ENCODE measurements around the gene KLHL14. TPM values are rescaled to one million over a fixed set of nuclear protein-coding genes. Genes with fewer than 3 reads are reported as not detected.

Gene KLHL14
- total RNA-seq, 4 donors from 2014 or later, result 0.28 to 14.0 (median 1.1) TPM

DNA sequence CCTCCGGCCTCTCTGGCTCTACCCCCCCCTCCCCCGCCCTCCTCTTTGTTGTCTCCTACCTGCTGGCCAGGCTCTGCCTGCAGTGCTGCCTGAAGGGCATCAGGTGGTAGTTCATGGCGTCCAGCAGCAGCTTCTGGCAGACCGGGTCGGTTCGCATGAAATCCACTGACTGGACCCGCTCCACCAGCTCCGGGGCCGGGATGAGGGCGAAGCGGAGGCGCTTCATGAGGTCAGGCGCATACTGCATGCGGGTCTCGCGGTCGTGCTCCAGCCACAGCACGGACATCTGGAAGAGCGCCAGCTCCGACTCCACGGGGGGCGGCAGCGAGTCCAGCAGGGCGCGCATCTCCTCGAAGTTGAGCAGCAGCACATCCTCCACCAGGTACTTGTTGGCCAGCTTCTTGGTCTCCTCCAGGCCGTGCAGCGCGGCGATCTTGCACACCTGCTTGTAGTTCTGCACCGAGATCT lies 3.2 kb downstream of the KLHL14 start:
- H3K4me1 ChIP-seq, result peaks cover 0 to 27% (median 1%) of the 10 kb centered on the region in 4 donors
- no peaks in the 10 kb centered on the region for H3K36me3 ChIP-seq
- H3K27ac ChIP-seq, result peak overlapping the region in 1 of 4 donors; percentile 87
- H3K27me3 ChIP-seq, result peaks cover 0 to 25% of the 10 kb centered on the region in 2 donors
- peak; percentile 46 to 60 (median 49) for DNase-seq
- TF ChIP-seq, protein P1, sequence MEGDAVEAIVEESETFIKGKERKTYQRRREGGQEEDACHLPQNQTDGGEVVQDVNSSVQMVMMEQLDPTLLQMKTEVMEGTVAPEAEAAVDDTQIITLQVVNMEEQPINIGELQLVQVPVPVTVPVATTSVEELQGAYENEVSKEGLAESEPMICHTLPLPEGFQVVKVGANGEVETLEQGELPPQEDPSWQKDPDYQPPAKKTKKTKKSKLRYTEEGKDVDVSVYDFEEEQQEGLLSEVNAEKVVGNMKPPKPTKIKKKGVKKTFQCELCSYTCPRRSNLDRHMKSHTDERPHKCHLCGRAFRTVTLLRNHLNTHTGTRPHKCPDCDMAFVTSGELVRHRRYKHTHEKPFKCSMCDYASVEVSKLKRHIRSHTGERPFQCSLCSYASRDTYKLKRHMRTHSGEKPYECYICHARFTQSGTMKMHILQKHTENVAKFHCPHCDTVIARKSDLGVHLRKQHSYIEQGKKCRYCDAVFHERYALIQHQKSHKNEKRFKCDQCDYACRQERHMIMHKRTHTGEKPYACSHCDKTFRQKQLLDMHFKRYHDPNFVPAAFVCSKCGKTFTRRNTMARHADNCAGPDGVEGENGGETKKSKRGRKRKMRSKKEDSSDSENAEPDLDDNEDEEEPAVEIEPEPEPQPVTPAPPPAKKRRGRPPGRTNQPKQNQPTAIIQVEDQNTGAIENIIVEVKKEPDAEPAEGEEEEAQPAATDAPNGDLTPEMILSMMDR (IDR thresholded peaks at IDR 0.05), result no peak
- no peak for TF ChIP-seq POLR2A (IDR thresholded peaks at IDR 0.05)
- peak overlapping the region; percentile 40 to 59 (median 46) for H3K4me3 ChIP-seq
- H3K9me3 ChIP-seq, result no peaks in the 10 kb centered on the region

DNA sequence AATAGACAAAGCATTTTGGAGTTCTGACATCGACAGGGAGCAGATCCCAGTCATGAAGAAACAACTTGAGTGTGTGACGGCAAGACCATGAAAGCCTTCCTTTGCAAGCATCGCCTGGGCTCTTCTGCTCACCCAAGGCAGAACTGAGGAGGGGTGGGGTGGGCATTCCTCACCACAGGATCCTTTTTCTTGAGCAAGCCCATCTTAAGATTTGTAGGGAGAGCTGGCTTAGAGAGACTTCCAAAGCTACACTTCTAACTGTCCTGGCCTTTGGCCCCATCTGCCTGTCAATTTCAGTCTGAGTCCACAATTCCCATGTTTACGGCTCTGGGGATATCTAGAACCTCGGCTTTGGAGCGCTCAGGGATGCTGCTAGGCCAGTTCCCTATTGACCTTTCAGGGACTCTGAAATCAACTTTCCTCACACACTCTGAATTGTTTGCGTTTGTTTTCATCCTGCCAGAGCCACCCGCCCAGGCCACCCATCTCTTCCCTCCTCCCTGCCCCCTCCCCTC lies 3.7 kb downstream of the KLHL14 start:
- TF ChIP-seq, protein P1 (IDR thresholded peaks at IDR 0.05), result no peak
- no peak for TF ChIP-seq POLR2A (IDR thresholded peaks at IDR 0.05)
- H3K27me3 ChIP-seq, result peaks cover 0 to 25% of the 10 kb centered on the region in 2 donors
- H3K4me1 ChIP-seq, result peaks cover 0 to 27% (median 1%) of the 10 kb centered on the region in 4 donors
- H3K9me3 ChIP-seq, result no peaks in the 10 kb centered on the region
- no peak for DNase-seq
- H3K27ac ChIP-seq, result peak overlapping the region in 1 of 4 donors; percentile 87
- H3K36me3 ChIP-seq, result no peaks in the 10 kb centered on the region
- peak overlapping the region in 2 of 4 donors; percentile 42 to 59 for H3K4me3 ChIP-seq

DNA sequence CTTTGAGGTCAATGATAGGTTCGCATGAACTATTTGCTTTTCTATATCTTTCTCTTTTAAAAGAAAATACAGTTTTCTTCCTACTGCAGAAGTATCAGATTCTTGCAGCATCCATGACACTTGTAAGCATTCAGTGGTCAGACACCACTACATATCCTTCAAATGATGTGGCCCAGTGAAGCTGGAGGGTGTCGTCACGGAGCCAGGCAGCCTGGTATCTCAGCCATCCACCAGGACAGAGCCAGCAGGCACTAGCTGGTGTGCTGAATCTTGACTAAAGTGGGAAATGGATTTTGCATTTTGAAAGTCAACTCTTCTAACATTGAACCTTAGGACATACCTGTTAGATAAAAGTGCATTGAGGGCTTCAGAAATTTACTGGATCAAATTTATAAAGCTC lies 5.4 kb downstream of the KLHL14 start:
- no peak for DNase-seq
- no peak overlapping the region for H3K4me3 ChIP-seq
- no peak overlapping the region for H3K27ac ChIP-seq
- H3K9me3 ChIP-seq, result no peaks in the 10 kb centered on the region
- H3K27me3 ChIP-seq, result peaks cover 0 to 25% of the 10 kb centered on the region in 2 donors
- H3K4me1 ChIP-seq, result peaks cover 0 to 27% (median 1%) of the 10 kb centered on the region in 4 donors
- H3K36me3 ChIP-seq, result no peaks in the 10 kb centered on the region
- TF ChIP-seq, protein P1 (IDR thresholded peaks at IDR 0.05), result no peak
- no peak for TF ChIP-seq POLR2A (IDR thresholded peaks at IDR 0.05)

DNA sequence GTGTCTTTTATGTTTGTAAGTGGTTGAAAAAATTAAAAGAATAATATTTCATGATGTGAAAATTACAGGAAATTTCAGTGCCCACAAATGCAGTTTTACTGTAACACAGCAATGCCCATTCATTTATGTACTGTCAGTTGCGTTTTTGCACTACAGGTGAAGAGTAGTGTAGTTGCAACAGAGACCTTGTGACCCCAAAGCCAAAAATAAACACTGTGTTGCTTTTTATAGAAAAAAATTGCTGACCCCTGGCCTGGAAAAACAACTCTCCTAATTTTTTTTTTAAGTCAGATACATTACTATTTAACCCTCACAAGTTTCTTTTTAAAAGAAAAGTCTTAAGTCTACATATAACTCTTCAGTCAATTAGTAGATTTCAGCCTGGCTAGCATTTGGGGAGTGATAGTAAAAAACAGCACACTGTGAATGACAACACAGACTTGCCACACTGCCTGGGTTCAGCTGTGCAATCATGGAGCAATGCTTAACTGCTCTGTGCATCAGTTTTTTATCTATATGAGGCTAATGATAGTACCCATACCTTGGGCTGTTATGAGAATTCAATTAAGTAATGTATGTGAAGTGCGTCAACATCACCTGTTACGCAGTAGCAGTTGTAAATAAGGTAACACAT lies 8.1 kb downstream of the KLHL14 start:
- DNase-seq, result no peak
- no peak overlapping the region for H3K27ac ChIP-seq
- no peaks in the 10 kb centered on the region for H3K36me3 ChIP-seq
- H3K4me1 ChIP-seq, result peaks cover 0 to 2% (median 1%) of the 10 kb centered on the region in 4 donors
- TF ChIP-seq, protein P1 (IDR thresholded peaks at IDR 0.05), result no peak
- H3K9me3 ChIP-seq, result no peaks in the 10 kb centered on the region
- H3K4me3 ChIP-seq, result no peak overlapping the region
- H3K27me3 ChIP-seq, result peaks cover 0 to 4% of the 10 kb centered on the region in 2 donors

DNA sequence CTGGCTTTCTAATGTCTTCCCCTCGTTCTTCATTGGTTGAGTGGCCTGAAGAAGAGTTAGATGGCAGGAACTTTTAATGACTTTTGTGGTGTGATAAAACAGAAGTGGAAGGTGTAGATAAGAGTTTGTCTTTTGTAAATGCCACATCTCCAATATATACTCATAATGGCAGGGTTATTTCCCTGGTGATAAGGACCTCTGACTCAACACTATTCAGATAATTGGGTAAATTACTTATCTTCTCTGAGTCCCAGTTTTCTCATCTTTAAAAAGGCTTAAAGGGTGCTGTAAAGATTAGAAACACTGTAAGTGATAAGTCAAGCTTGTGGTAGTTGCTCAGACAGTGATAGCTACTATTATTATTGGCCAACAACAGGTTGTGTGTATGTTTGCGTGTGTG lies 9.5 kb downstream of the KLHL14 start:
- Histone ChIP-seq H3K36me3 (no peaks in the 10 kb centered on the region), H3K27ac (no peak overlapping the region), H3K27me3 (no peaks in the 10 kb centered on the region), H3K4me1 (peaks cover 0 to 7% (median 0%) of the 10 kb centered on the region in 4 donors), H3K9me3 (no peaks in the 10 kb centered on the region), H3K4me3 (no peak overlapping the region)
- TF ChIP-seq, protein P1 (IDR thresholded peaks at IDR 0.05), result no peak
- TF ChIP-seq POLR2A (IDR thresholded peaks at IDR 0.05), result no peak
- DNase-seq, result no peak

Data from Peyer's patch (tissue), 4 donors.